ENCODE measurements around the gene IL36B. TPM values are rescaled to one million over a fixed set of nuclear protein-coding genes. Genes with fewer than 3 reads are reported as not detected.

The IL36B gene
- total and polyA plus RNA-seq, 5 donors from 2014 or later: not detected

DNA sequence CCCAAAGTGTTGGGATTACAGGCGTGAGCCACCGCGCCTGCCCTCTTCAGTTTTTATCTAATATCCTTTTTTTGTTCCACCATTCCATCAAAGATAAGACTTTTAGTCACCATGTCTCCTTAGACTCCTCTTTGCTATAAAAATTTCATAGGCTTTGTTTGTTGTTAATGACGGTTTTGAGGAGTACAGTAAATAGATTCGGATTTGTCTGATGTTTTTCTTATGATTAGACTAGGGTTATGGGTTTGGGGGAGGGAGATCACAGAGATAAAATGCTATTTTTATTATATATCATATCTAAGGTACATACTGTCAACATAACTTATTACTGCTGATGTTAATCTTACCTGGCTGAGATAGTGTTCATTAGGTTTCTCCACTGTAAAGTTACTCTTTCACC, 6.2 kb downstream of the IL36B start:
- ATAC-seq (ENCODE audit: low read depth in 2 of 2): no peak

DNA sequence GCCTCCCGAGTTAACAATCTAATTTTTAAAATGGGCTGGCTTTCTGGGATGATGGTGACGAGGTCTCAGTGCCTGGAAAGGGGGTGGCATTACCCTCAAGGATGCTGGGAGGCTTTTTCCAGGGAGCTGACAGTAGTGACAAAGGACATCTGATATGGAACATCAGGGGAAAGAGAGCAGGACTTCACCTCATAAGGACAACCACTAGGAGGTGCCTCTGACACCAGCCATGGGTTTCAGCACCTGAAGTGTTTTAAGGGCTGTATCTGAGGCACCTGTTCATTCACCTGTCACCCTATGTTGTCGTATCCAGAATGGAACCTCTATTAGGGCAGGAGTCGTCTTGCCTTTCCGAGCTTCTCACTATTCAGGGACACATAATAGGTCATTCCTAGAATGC, 10.8 kb downstream of the IL36B start:
- Mint-ChIP-seq H3K36me3 (no peaks in the 10 kb centered on the region), H3K27me3 (peaks cover 48% of the 10 kb centered on the region), H3K9me3 (peaks cover 0 to 1% (median 0%) of the 10 kb centered on the region in 7 donors), H3K4me1 (peaks cover 0 to 6% (median 3%) of the 10 kb centered on the region in 4 donors), H3K4me3 (no peak overlapping the region), H3K27ac (no peak overlapping the region)
- ATAC-seq (ENCODE audit: low read depth in 2 of 2) (no peak), DNase-seq (peak in 1 of 3 donors; percentile 8)
- H3K36me3 ChIP-seq (ENCODE audit: control insufficient read depth, insufficient read depth, low read length): no peaks in the 10 kb centered on the region
- no peak overlapping the region for H3K4me3 ChIP-seq (ENCODE audit: low read depth, low read length)
- no peaks in the 10 kb centered on the region for H3K4me1 ChIP-seq (ENCODE audit: control insufficient read depth, insufficient read depth, low read length, poor library complexity, severe bottlenecking)
- no peak overlapping the region for H3K27ac ChIP-seq (ENCODE audit: insufficient read depth, low read length, poor library complexity, severe bottlenecking)
- no peaks in the 10 kb centered on the region for H3K9me3 ChIP-seq (ENCODE audit: control insufficient read depth in 2 of 2, low read length in 2 of 2)
- H3K27me3 ChIP-seq (ENCODE audit: control insufficient read depth, insufficient read depth, low read length): peaks cover 4% of the 10 kb centered on the region

More for the DNA sequence above, 6.2 kb downstream of the IL36B start:
- Histone ChIP-seq H3K9me3 (ENCODE audit: control insufficient read depth in 2 of 2, low read length in 2 of 2) (no peaks in the 10 kb centered on the region), H3K27me3 (ENCODE audit: control insufficient read depth, insufficient read depth, low read length) (peaks cover 6% of the 10 kb centered on the region), H3K27ac (ENCODE audit: insufficient read depth, low read length, poor library complexity, severe bottlenecking) (no peak overlapping the region), H3K4me1 (ENCODE audit: control insufficient read depth, insufficient read depth, low read length, poor library complexity, severe bottlenecking) (no peaks in the 10 kb centered on the region), H3K4me3 (ENCODE audit: low read depth, low read length) (no peak overlapping the region), H3K36me3 (ENCODE audit: control insufficient read depth, insufficient read depth, low read length) (no peaks in the 10 kb centered on the region)
- Mint-ChIP-seq H3K27me3 (peaks cover 44% of the 10 kb centered on the region), H3K27ac (no peak overlapping the region), H3K4me3 (no peak overlapping the region), H3K36me3 (no peaks in the 10 kb centered on the region), H3K4me1 (peaks cover 0 to 5% (median under 1%) of the 10 kb centered on the region in 4 donors), H3K9me3 (peaks cover 0 to 3% (median 0%) of the 10 kb centered on the region in 7 donors)
- no peak for DNase-seq

DNA sequence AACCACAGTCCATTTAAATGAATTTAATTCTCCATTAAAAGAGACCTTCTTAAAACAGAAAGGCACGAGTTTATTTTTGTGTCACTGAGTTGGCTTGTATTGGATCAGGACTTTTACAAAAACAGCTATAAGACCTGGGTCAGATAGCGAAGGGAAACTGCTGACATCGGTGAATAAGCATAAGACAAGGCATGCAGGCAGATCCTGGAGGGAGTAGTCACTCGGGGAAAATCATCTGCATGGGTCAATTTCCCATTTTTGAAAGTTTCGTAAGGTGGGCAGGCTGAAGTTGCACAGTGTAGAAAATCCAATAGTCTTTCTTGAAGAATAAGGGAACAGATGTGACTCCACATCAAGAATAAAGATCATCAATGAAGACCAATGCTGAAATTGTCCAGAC, 12.9 kb downstream of the IL36B start:
- Histone ChIP-seq H3K36me3 (ENCODE audit: control insufficient read depth, insufficient read depth, low read length) (no peaks in the 10 kb centered on the region), H3K9me3 (ENCODE audit: control insufficient read depth in 2 of 2, low read length in 2 of 2) (no peaks in the 10 kb centered on the region), H3K27ac (ENCODE audit: insufficient read depth, low read length, poor library complexity, severe bottlenecking) (no peak overlapping the region), H3K4me1 (ENCODE audit: control insufficient read depth, insufficient read depth, low read length, poor library complexity, severe bottlenecking) (no peaks in the 10 kb centered on the region), H3K4me3 (ENCODE audit: low read depth, low read length) (no peak overlapping the region), H3K27me3 (ENCODE audit: control insufficient read depth, insufficient read depth, low read length) (peaks cover 2% of the 10 kb centered on the region)
- no peak for DNase-seq
- no peak overlapping the region for H3K27ac Mint-ChIP-seq
- H3K9me3 Mint-ChIP-seq: peaks cover 0 to 2% (median 0%) of the 10 kb centered on the region in 7 donors
- peaks cover 49% of the 10 kb centered on the region for H3K27me3 Mint-ChIP-seq
- H3K4me1 Mint-ChIP-seq: peaks cover 0 to 6% (median 3%) of the 10 kb centered on the region in 4 donors
- H3K4me3 Mint-ChIP-seq: no peak overlapping the region
- H3K36me3 Mint-ChIP-seq: no peaks in the 10 kb centered on the region
- no peak for ATAC-seq (ENCODE audit: low read depth in 2 of 2)

DNA sequence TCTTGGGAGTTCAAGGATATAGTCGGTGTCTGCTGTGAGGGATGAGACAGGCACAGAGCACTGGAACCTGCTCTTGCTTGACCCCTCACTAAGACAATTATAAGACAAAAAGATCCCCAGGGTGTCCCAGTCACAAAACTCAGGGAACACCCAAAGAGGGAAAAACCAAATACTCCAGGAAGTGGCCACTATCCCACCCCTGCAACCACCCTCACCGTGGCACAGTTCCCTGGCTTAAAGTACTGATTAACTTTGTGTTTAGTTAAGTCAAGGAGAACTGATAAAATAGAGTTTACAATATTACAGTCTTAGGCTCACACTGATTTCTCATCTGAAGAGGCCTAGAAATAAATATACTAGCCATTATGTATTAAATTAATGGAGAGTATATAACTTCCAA, 13.5 kb downstream of the IL36B start:
- Mint-ChIP-seq H3K9me3 (peaks cover 0 to 2% (median 0%) of the 10 kb centered on the region in 7 donors), H3K4me3 (no peak overlapping the region), H3K36me3 (no peaks in the 10 kb centered on the region), H3K27ac (no peak overlapping the region), H3K27me3 (peaks cover 50% of the 10 kb centered on the region), H3K4me1 (peaks cover 0 to 6% (median 3%) of the 10 kb centered on the region in 4 donors)
- no peaks in the 10 kb centered on the region for H3K9me3 ChIP-seq (ENCODE audit: control insufficient read depth in 2 of 2, low read length in 2 of 2)
- ATAC-seq (ENCODE audit: low read depth in 2 of 2) (no peak), DNase-seq (no peak)
- H3K36me3 ChIP-seq (ENCODE audit: control insufficient read depth, insufficient read depth, low read length): no peaks in the 10 kb centered on the region
- H3K4me3 ChIP-seq (ENCODE audit: low read depth, low read length): no peak overlapping the region
- no peak overlapping the region for H3K27ac ChIP-seq (ENCODE audit: insufficient read depth, low read length, poor library complexity, severe bottlenecking)
- no peaks in the 10 kb centered on the region for H3K4me1 ChIP-seq (ENCODE audit: control insufficient read depth, insufficient read depth, low read length, poor library complexity, severe bottlenecking)
- H3K27me3 ChIP-seq (ENCODE audit: control insufficient read depth, insufficient read depth, low read length): peaks cover 2% of the 10 kb centered on the region

DNA sequence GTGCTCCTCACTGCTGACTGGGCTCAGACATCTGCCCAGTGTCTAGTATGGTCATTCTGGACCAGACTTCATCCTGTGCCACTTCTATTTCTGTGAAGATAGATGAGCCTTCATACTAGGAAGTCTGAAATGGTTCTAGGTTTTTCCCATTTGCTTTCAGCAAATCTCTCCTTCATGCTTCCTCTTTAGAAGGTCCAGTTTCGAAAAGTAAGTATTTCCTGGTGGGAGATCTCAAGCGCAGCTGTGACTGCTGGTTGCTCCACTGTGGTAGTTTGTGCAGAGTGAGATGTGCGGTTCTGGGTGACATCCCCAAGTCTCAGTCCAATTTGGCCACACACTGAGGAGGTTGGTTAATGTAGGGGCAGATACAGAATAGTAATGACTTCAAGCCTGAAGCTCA, 14.4 kb downstream of the IL36B start:
- Histone ChIP-seq H3K4me1 (ENCODE audit: control insufficient read depth, insufficient read depth, low read length, poor library complexity, severe bottlenecking) (no peaks in the 10 kb centered on the region), H3K27me3 (ENCODE audit: control insufficient read depth, insufficient read depth, low read length) (peaks cover 2% of the 10 kb centered on the region), H3K36me3 (ENCODE audit: control insufficient read depth, insufficient read depth, low read length) (no peaks in the 10 kb centered on the region), H3K27ac (ENCODE audit: insufficient read depth, low read length, poor library complexity, severe bottlenecking) (no peak overlapping the region), H3K9me3 (ENCODE audit: control insufficient read depth in 2 of 2, low read length in 2 of 2) (no peaks in the 10 kb centered on the region), H3K4me3 (ENCODE audit: low read depth, low read length) (no peak overlapping the region)
- Mint-ChIP-seq H3K36me3 (no peaks in the 10 kb centered on the region), H3K4me1 (peaks cover 0 to 6% (median 3%) of the 10 kb centered on the region in 4 donors), H3K4me3 (no peak overlapping the region), H3K27me3 (peaks cover 49% of the 10 kb centered on the region), H3K9me3 (peaks cover 0 to 2% (median 0%) of the 10 kb centered on the region in 7 donors), H3K27ac (peak overlapping the region in 1 of 3 donors; percentile 9)
- DNase-seq (no peak), ATAC-seq (ENCODE audit: low read depth in 2 of 2) (no peak)

DNA sequence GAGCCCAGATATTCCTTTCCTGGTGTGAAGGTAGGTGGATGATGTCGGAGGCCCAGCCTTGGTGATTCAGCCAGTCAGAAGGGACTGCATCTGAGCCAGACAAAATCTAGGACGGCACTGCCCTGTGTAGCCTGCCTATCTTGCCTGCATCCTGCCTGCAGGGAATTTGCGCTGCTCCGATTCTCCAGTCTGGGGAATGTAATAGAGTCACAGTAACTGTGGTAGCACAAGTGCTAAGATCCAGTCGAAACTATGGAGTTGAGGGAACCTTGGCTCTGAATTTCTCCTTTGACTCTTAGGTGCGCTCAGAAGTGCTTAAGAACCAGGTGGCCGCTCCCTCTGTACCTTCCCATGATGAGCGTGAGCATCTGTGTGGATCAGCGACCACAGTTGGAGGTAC, 15.9 kb downstream of the IL36B start:
- ATAC-seq (ENCODE audit: low read depth in 2 of 2) (no peak), DNase-seq (no peak)
- Mint-ChIP-seq H3K27me3 (peaks cover 40% of the 10 kb centered on the region), H3K27ac (no peak overlapping the region), H3K4me3 (no peak overlapping the region), H3K4me1 (peaks cover 0 to 5% (median 0%) of the 10 kb centered on the region in 4 donors), H3K9me3 (peaks cover 0 to 2% (median 0%) of the 10 kb centered on the region in 7 donors), H3K36me3 (no peaks in the 10 kb centered on the region)
- no peaks in the 10 kb centered on the region for H3K36me3 ChIP-seq (ENCODE audit: control insufficient read depth, insufficient read depth, low read length)
- H3K9me3 ChIP-seq (ENCODE audit: control insufficient read depth in 2 of 2, low read length in 2 of 2): no peaks in the 10 kb centered on the region
- no peaks in the 10 kb centered on the region for H3K4me1 ChIP-seq (ENCODE audit: control insufficient read depth, insufficient read depth, low read length, poor library complexity, severe bottlenecking)
- peaks cover 5% of the 10 kb centered on the region for H3K27me3 ChIP-seq (ENCODE audit: control insufficient read depth, insufficient read depth, low read length)
- H3K27ac ChIP-seq (ENCODE audit: insufficient read depth, low read length, poor library complexity, severe bottlenecking): no peak overlapping the region
- H3K4me3 ChIP-seq (ENCODE audit: low read depth, low read length): no peak overlapping the region

DNA sequence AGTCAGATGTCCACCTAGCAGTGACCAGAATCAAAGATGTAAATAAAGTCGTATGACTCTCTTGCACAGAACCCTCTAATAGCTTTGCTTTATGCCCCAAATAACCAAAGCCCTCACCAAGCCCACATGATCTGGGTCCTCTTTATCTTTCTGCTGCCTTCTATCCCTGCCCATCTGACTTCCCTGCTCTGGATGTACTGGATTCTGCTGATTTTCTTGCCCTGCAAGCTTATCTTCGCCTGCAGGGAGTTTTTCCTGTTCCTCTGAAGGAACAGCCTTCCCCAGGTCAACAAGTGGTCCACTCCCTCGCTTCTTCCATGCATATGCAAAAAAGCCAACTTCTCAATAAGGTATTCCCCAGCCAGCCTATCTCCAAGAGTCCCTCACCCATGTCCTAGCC, 18.7 kb downstream of the IL36B start:
- H3K36me3 Mint-ChIP-seq: no peaks in the 10 kb centered on the region
- Histone ChIP-seq H3K4me3 (ENCODE audit: low read depth, low read length) (no peak overlapping the region), H3K27me3 (ENCODE audit: control insufficient read depth, insufficient read depth, low read length) (peaks cover 9% of the 10 kb centered on the region), H3K9me3 (ENCODE audit: control insufficient read depth in 2 of 2, low read length in 2 of 2) (no peaks in the 10 kb centered on the region), H3K36me3 (ENCODE audit: control insufficient read depth, insufficient read depth, low read length) (no peaks in the 10 kb centered on the region), H3K27ac (ENCODE audit: insufficient read depth, low read length, poor library complexity, severe bottlenecking) (no peak overlapping the region), H3K4me1 (ENCODE audit: control insufficient read depth, insufficient read depth, low read length, poor library complexity, severe bottlenecking) (no peaks in the 10 kb centered on the region)
- DNase-seq (no peak), ATAC-seq (ENCODE audit: low read depth in 2 of 2) (no peak)
- H3K27me3 Mint-ChIP-seq: peaks cover 43% of the 10 kb centered on the region
- H3K4me3 Mint-ChIP-seq: no peak overlapping the region
- H3K9me3 Mint-ChIP-seq: peaks cover 0 to 2% (median 0%) of the 10 kb centered on the region in 7 donors
- peak overlapping the region in 1 of 3 donors; percentile 56 for H3K27ac Mint-ChIP-seq
- no peaks in the 10 kb centered on the region for H3K4me1 Mint-ChIP-seq

DNA sequence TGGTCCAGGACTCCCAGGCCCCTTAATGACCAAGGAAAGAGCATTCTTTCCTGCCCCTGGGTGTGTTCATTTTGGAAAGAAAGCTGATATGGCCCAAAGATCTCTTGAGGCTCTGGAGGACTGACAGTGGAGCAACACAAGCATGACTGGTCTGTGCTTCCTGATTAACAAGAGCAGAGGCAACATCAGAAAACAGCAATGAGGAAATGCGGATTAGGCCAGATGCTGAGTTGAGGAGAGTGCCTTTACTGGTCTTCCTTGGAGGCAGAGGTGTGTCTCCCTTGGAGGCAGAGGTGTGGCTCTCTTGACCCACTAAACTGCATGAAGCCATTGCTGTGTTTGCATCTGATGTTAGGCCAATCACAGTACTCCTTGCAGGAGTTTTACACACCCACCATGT, 19.9 kb downstream of the IL36B start:
- H3K4me1 Mint-ChIP-seq: no peaks in the 10 kb centered on the region
- H3K36me3 Mint-ChIP-seq: no peaks in the 10 kb centered on the region
- ATAC-seq (ENCODE audit: low read depth in 2 of 2) (no peak), DNase-seq (no peak)
- peaks cover 0 to 2% (median 0%) of the 10 kb centered on the region in 7 donors for H3K9me3 Mint-ChIP-seq
- Histone ChIP-seq H3K4me3 (ENCODE audit: low read depth, low read length) (no peak overlapping the region), H3K9me3 (ENCODE audit: control insufficient read depth in 2 of 2, low read length in 2 of 2) (no peaks in the 10 kb centered on the region), H3K4me1 (ENCODE audit: control insufficient read depth, insufficient read depth, low read length, poor library complexity, severe bottlenecking) (no peaks in the 10 kb centered on the region), H3K36me3 (ENCODE audit: control insufficient read depth, insufficient read depth, low read length) (no peaks in the 10 kb centered on the region), H3K27me3 (ENCODE audit: control insufficient read depth, insufficient read depth, low read length) (peaks cover 14% of the 10 kb centered on the region), H3K27ac (ENCODE audit: insufficient read depth, low read length, poor library complexity, severe bottlenecking) (no peak overlapping the region)
- no peak overlapping the region for H3K27ac Mint-ChIP-seq
- peaks cover 45% of the 10 kb centered on the region for H3K27me3 Mint-ChIP-seq
- H3K4me3 Mint-ChIP-seq: no peak overlapping the region

Data from CD4-positive, CD25-positive, alpha-beta regulatory T cell (primary cell).